ENCODE results near the gene KRTAP2-1. TPM values are rescaled to one million over a fixed set of nuclear protein-coding genes. Genes with fewer than 3 reads are reported as not detected.
"Not testable (repeated sequence)": the region's sequence is repeated elsewhere in the genome, so short reads cannot be mapped to it uniquely, and the experiment has no call there.

KRTAP2-1 gene
- total and polyA plus RNA-seq, 9 donors, result not detected

DNA sequence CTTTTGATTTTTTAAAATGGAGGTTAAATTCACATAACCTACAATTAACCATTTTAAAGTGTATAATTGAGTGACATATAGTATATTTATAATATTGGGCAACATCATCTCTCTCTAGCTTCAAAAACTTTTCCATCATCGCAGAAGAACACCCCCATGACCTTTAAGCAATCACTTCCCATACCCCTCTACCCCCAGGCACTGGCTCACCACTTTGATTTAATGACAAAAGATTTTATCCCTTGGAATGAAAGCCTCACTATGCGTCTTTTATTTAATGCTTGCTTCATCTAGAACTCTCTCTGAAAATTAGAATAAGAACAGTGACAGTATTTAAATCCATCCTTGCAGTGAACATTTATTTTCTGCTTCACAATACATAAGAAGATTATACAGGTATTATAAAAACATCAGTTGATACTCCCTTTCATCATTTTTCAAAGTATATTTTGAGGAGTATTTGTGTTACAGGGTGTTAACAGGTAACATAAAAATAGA, 9.2 kb downstream of the KRTAP2-1 start:
- Histone ChIP-seq H3K4me1 (ENCODE audit: insufficient read depth) (no peaks in the 10 kb centered on the region), H3K27ac (no peak overlapping the region), H3K27me3 (no peaks in the 10 kb centered on the region), H3K9me3 (no peaks in the 10 kb centered on the region), H3K36me3 (no peaks in the 10 kb centered on the region), H3K4me3 (no peak overlapping the region)
- no peak for DNase-seq
- WGBS, 3 donors, result 82 to 87% (median 85%) methylated on average over 2 of the region's 2 CpGs
- TF ChIP-seq POLR2A (IDR thresholded peaks at IDR 0.05) (no peak), EP300 (IDR thresholded peaks at IDR 0.05) (no peak)
- TF ChIP-seq, protein P1, sequence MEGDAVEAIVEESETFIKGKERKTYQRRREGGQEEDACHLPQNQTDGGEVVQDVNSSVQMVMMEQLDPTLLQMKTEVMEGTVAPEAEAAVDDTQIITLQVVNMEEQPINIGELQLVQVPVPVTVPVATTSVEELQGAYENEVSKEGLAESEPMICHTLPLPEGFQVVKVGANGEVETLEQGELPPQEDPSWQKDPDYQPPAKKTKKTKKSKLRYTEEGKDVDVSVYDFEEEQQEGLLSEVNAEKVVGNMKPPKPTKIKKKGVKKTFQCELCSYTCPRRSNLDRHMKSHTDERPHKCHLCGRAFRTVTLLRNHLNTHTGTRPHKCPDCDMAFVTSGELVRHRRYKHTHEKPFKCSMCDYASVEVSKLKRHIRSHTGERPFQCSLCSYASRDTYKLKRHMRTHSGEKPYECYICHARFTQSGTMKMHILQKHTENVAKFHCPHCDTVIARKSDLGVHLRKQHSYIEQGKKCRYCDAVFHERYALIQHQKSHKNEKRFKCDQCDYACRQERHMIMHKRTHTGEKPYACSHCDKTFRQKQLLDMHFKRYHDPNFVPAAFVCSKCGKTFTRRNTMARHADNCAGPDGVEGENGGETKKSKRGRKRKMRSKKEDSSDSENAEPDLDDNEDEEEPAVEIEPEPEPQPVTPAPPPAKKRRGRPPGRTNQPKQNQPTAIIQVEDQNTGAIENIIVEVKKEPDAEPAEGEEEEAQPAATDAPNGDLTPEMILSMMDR (IDR thresholded peaks at IDR 0.05), result no peak
- intact Hi-C loops (cut with DNase I), result no loop called here

DNA sequence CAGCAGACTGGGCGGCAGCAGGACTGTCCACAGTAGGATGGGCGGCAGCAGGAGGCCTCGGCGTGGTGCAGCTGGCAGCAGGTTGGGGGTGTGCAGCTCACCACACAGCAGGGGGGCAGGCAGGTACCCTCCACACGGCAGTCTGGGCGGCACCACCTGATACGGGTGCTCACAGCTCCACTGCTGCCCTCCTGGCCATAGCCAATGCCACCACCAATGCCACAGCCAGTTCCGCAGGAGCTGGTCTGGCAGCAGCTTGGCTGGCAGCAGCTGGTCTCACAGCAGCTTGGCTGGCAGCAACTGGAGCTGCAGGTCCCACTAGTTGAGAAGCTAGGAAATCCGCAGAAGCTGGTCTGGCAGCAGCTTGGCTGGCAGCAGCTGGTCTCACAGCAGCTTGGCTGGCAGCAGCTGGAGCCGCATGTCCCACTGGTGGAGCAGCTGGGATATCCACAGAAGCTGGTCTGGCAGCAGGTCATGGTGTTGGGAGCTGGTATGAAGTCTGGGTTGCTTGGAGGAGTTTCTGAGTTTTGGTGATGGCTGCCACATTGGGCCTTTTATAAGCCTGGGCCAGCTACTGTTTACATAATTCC, 12.7 kb downstream of the KRTAP2-1 start, which contains the start of gene KRTAP1-3:
Gene KRTAP1-3 (minus strand): TSS at position 529 of the 590 bp plus-strand sequence. CDS start 53 bp downstream, at position 476.
- H3K4me1 ChIP-seq (ENCODE audit: insufficient read depth); H3K27ac ChIP-seq; H3K9me3 ChIP-seq; H3K4me3 ChIP-seq; DNase-seq; H3K36me3 ChIP-seq; H3K27me3 ChIP-seq; intact Hi-C loops (cut with DNase I): not testable (repeated sequence)
- WGBS, 3 donors, result 81 to 93% (median 92%) methylated on average over 9 to 10 of the region's 10 CpGs

DNA sequence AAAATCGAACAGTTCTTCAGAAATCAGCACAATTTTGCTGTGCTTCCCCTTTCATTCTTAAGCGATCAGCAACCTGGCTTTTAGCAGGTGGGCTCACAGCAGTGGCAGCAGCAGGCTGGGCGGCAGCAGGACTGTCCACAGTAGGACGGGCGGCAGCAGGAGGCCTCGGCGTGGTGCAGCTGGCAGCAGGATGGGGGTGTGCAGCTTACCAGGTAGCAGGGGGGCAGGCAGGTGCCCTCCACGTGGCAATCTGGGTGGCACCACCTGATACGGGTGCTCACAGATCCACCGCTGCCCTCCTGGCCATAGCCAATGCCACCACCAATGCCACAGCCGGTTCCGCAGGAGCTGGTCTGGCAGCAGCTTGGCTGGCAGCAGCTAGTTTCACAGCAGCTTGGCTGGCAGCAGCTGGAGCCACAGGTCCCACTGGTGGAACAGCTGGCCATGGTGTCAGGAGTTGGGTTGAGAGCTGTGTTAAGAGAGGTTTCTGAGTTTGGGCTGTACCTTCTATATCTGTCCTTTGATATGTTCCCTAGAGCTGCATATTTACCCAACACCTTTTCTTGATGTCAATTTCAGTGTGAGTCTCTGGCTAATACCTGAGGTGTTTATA, 17.4 kb downstream of the KRTAP2-1 start, which contains the start of gene KRTAP1-4:
Gene KRTAP1-4 (minus strand): TSS at position 563 of the 613 bp plus-strand sequence. CDS start 117 bp downstream, at position 446.
- WGBS, 3 donors, result 77 to 88% (median 88%) methylated on average over 12 of the region's 12 CpGs

DNA sequence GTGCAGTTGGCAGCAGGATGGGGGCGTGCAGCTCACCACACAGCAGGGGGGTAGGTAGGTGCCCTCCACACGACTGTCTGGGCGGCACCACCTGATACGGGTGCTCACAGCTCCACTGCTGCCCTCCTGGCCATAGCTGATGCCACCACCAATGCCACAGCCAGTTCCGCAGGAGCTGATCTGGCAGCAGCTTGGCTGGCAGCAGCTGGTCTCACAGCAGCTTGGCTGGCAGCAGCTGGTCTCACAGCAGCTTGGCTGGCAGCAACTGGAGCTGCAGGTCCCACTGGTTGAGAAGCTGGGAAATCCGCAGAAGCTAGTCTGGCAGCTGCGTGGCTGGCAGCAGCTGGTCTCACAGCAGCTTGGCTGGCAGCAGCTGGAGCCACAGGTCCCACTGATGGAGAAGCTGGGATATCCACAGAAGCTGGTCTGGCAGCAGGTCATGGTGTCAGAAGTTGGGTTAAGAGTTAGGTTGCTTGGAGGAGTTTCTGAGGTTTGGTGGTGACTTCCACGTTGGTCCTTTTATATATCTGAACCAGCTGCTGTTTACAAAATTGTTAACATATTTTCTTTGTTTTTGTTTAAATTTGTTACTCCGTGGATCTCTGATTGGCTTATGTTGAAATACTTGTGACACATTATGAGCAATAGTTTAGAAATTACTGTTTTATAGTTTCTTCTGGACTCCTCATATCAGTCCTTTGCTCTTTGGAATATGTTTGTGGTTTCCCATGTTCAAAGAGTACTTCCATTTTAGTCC, 20.2 kb downstream of the KRTAP2-1 start, which contains the start of gene KRTAP1-5:
Gene KRTAP1-5 (minus strand): TSS at position 494 of the 757 bp plus-strand sequence. CDS start 53 bp downstream, at position 441.
- 54 to 61% (median 55%) methylated on average over 9 of the region's 9 CpGs for WGBS, 3 donors

More for the DNA sequence above, 17.4 kb downstream of the KRTAP2-1 start, which contains the start of gene KRTAP1-4:
- intact Hi-C loops (cut with DNase I), result no loop called here
- Histone ChIP-seq H3K4me3 (no peak within 1 kb of the TSS), H3K36me3 (no peaks in the 10 kb centered on the region), H3K9me3 (no peaks in the 10 kb centered on the region), H3K4me1 (ENCODE audit: insufficient read depth) (peaks cover 2% of the 10 kb centered on the region), H3K27ac (no peak within 1 kb of the TSS), H3K27me3 (no peaks in the 10 kb centered on the region)
- no peak for DNase-seq
- TF ChIP-seq EP300 (IDR thresholded peaks at IDR 0.05) (no peak), POLR2A (IDR thresholded peaks at IDR 0.05) (no peak)

DNA sequence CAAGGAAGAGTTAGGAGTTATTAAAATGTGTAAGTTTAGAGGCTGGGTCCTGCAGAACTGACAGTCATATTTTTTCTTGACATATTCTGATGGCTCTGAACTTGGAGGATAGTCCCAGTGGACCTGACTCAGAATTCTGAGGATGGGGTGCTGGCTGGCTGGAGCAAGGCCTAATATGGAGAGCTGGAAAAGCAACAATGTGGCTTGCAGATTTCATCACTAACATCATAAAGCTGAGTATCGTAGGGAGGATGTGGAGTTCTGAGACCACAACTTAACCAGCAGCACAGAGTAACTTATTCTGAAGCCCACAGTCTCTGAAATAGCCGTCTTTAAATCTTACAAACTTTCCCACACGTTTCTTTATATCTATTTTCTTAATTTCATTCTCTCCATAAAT, 22.4 kb downstream of the KRTAP2-1 start:
- TF ChIP-seq, protein P1 (IDR thresholded peaks at IDR 0.05), result no peak
- TF ChIP-seq POLR2A (IDR thresholded peaks at IDR 0.05) (no peak), EP300 (IDR thresholded peaks at IDR 0.05) (no peak)

More for the DNA sequence above, 20.2 kb downstream of the KRTAP2-1 start, which contains the start of gene KRTAP1-5:
- Histone ChIP-seq H3K36me3 (no peaks in the 10 kb centered on the region), H3K4me1 (ENCODE audit: insufficient read depth) (peaks cover 2% of the 10 kb centered on the region), H3K27me3 (no peaks in the 10 kb centered on the region), H3K27ac (no peak within 1 kb of the TSS), H3K4me3 (no peak within 1 kb of the TSS), H3K9me3 (no peaks in the 10 kb centered on the region)
- intact Hi-C loops (cut with DNase I), result no loop called here
- no peak for TF ChIP-seq EP300 (IDR thresholded peaks at IDR 0.05)
- TF ChIP-seq, protein P1 (IDR thresholded peaks at IDR 0.05), result no peak
- TF ChIP-seq POLR2A (IDR thresholded peaks at IDR 0.05), result no peak
- DNase-seq, result no peak

More for the DNA sequence above, 22.4 kb downstream of the KRTAP2-1 start:
- DNase-seq, result no peak
- H3K27me3 ChIP-seq, result no peaks in the 10 kb centered on the region
- intact Hi-C loops (cut with DNase I), result no loop called here
- H3K36me3 ChIP-seq, result no peaks in the 10 kb centered on the region
- no peak overlapping the region for H3K4me3 ChIP-seq
- WGBS, 3 donors, result 79 to 80% (median 80%) methylated on average over 3 of the region's 3 CpGs
- no peak overlapping the region for H3K27ac ChIP-seq
- peaks cover 2% of the 10 kb centered on the region for H3K4me1 ChIP-seq (ENCODE audit: insufficient read depth)
- H3K9me3 ChIP-seq, result no peaks in the 10 kb centered on the region

Data from ovary (tissue), 9 donors.